ENCODE results near the gene RETN. TPM values are rescaled to one million over a fixed set of nuclear protein-coding genes. Genes with fewer than 3 reads are reported as not detected.

Gene RETN
- total and polyA plus RNA-seq, 2 of the 8 experiments (the other 6 are each of a cell fraction or from before 2014, with no cell fraction given): not detected

- Histone ChIP-seq H3K23ac (ENCODE audit: insufficient read length) (no peak overlapping the region), H3K27ac (ENCODE audit: low read depth, low read length) (no peak overlapping the region), H2BK5ac (ENCODE audit: low read depth, low read length) (no peak overlapping the region), H2AK5ac (ENCODE audit: low read depth, low read length) (no peak overlapping the region), H2BK12ac (ENCODE audit: low read depth, low read length) (no peak overlapping the region), H3K9me3 (ENCODE audit: insufficient read depth in 2 of 2, low read depth in 1 of 2, low read length in 1 of 2) (no peaks in the 10 kb centered on the region), H2AFZ (ENCODE audit: low read length) (no peak overlapping the region), H3K4me3 (ENCODE audit: extremely low read depth in 1 of 4, insufficient read depth in 2 of 4, low read depth in 3 of 4, low read length in 4 of 4) (no peak overlapping the region), H4K91ac (replicated peaks; ENCODE audit: insufficient read length, low read length) (no peak overlapping the region), H3K56ac (replicated peaks; ENCODE audit: insufficient read length, low read depth, low read length) (no peak overlapping the region), H4K5ac (ENCODE audit: insufficient read length, low read depth, low read length) (no peak overlapping the region), H3K14ac (ENCODE audit: insufficient read length) (no peak overlapping the region), H4K20me1 (replicated peaks in 1 of 2; ENCODE audit: control insufficient read depth in 1 of 2, insufficient read depth in 2 of 2, low read length in 2 of 2) (peaks cover 4 to 22% of the 10 kb centered on the region in 2 experiments), H3K4me2 (ENCODE audit: insufficient read depth in 1 of 2, low read depth in 2 of 2, low read length in 2 of 2) (no peak overlapping the region), H3K18ac (ENCODE audit: extremely low read depth, low read length) (no peak overlapping the region), H3K4ac (replicated peaks; ENCODE audit: insufficient read length, low read depth, low read length) (no peak overlapping the region), H4K8ac (ENCODE audit: extremely low read depth, insufficient read depth, low read length) (no peak overlapping the region), H3K9ac (replicated peaks in 1 of 4; ENCODE audit: extremely low read depth in 1 of 4, low read depth in 3 of 4, low read length in 3 of 4) (no peak overlapping the region), H3K27me3 (replicated peaks in 1 of 4; ENCODE audit: control insufficient read depth in 3 of 4, extremely low read depth in 1 of 4, insufficient read depth in 3 of 4, low read length in 3 of 4) (no peaks in the 10 kb centered on the region), H2BK15ac (ENCODE audit: low read length) (no peak overlapping the region), H3K79me2 (ENCODE audit: control insufficient read depth in 1 of 2, insufficient read depth in 2 of 2, low read length in 2 of 2) (peaks cover 10 to 44% of the 10 kb centered on the region in 2 experiments; a peak in 3 of 4 replicates), H2BK120ac (replicated peaks; ENCODE audit: low read depth, low read length) (no peak overlapping the region), H3K36me3 (ENCODE audit: control insufficient read depth in 2 of 4, insufficient read depth in 4 of 4, low read length in 3 of 4) (peaks cover 8 to 25% (median 20%) of the 10 kb centered on the region in 4 experiments; a peak in 5 of 8 replicates), H2BK20ac (ENCODE audit: low read length) (no peak overlapping the region), H3K23me2 (ENCODE audit: low read depth, low read length) (peaks cover 14% of the 10 kb centered on the region), H3K4me1 (replicated peaks in 1 of 4; ENCODE audit: control insufficient read depth in 3 of 4, insufficient read depth in 4 of 4, low read length in 3 of 4) (peaks cover 0 to 10% (median 3%) of the 10 kb centered on the region in 4 experiments; a peak in 4 of 7 replicates), H3K79me1 (ENCODE audit: low read depth, low read length) (peaks cover 31% of the 10 kb centered on the region)
- CTCF ChIA-PET (ENCODE audit: partially characterized antibody): interaction anchor here (0.7 to 2.7 kb wide), 3 partner anchors 15 to 262 kb away, joined by 3 to 6 read pairs (median 5); no protein-coding TSS in a partner anchor
- DNase-seq (ENCODE audit: low read depth in 1 of 2, low spot score in 2 of 2) (no peak), FAIRE-seq (no peak)
- POLR2A ChIA-PET (ENCODE audit: partially characterized antibody): interaction anchor here (1.1 to 6.4 kb wide), 3 partner anchors 8 to 20 kb away, joined by 3 to 34 read pairs (median 4); partner anchors contain the start of gene PCP2
- WGBS, 2 experiments (ENCODE audit: extremely low coverage in 1 of 2, insufficient coverage in 1 of 2, insufficient read length in 1 of 2, insufficient replicate concordance in 2 of 2, low coverage in 1 of 2, low lambda C conversion rate in 2 of 2, missing lambda C conversion rate in 1 of 2): 97% methylated on average over 30 of the region's 34 CpGs; no CpG with 5 or more reads in 1 of the 2 experiments
- TF ChIP-seq E2F6 (IDR thresholded peaks at IDR 0.05): no peak
Measured at GRCh38 chr19:7625763-7626372, 43.0 kb upstream of the RETN start.

All from H1 (cell line).